ENCODE data around the gene C3orf33.
"Not testable (repeated sequence)": the region's sequence is repeated elsewhere in the genome, so short reads cannot be mapped to it uniquely, and the experiment has no call there.

Gene C3orf33, protein sequence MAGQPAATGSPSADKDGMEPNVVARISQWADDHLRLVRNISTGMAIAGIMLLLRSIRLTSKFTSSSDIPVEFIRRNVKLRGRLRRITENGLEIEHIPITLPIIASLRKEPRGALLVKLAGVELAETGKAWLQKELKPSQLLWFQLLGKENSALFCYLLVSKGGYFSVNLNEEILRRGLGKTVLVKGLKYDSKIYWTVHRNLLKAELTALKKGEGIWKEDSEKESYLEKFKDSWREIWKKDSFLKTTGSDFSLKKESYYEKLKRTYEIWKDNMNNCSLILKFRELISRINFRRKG

DNA sequence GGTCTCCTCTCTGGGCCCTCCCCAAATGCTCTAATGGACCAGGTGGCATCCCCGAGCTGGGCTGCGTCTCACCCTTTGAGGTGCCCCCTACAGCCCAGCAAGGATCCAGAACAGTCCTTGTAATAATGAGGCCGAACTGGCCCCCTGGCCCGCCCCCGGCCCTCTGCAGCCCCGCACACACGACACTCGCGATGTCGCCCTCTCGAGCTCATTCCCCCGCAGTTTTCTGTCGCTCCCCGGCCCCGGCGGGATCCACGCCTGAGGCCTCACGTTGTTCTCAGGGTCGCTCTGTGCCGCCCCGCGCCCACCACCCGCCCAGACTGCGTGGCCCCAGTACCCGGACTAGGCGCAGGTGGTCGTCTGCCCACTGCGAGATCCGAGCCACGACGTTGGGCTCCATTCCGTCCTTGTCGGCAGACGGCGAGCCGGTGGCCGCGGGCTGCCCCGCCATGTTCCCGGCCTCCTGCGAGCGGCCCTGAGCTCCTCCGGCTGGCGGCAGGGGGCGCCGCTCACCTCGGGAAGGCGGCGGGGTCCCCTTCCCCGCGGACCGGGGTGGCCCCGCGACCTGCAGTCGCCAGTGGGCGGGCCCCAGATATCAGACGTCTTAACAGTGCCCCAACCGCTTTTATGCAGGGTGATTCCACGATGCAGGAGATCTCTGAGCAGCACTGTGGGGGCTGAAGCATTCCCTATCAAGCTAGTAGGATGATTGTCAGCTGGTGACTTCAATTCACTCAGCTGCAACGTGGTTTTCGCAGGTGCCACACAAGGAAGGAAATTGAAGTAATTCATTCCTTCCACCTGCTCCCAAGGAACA is at the start of gene C3orf33:
TSS of gene C3orf33 (minus strand) at position 477 of the 817 bp plus-strand sequence. CDS start at position 451, 26 bp downstream.
- TF ChIP-seq, protein P1, sequence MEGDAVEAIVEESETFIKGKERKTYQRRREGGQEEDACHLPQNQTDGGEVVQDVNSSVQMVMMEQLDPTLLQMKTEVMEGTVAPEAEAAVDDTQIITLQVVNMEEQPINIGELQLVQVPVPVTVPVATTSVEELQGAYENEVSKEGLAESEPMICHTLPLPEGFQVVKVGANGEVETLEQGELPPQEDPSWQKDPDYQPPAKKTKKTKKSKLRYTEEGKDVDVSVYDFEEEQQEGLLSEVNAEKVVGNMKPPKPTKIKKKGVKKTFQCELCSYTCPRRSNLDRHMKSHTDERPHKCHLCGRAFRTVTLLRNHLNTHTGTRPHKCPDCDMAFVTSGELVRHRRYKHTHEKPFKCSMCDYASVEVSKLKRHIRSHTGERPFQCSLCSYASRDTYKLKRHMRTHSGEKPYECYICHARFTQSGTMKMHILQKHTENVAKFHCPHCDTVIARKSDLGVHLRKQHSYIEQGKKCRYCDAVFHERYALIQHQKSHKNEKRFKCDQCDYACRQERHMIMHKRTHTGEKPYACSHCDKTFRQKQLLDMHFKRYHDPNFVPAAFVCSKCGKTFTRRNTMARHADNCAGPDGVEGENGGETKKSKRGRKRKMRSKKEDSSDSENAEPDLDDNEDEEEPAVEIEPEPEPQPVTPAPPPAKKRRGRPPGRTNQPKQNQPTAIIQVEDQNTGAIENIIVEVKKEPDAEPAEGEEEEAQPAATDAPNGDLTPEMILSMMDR (IDR thresholded peaks at IDR 0.05; ENCODE audit: unreplicated experiment in 3 of 3), result peak; percentile 87 to 98 (median 92)
- Mint-ChIP-seq H3K27ac (peak within 1 kb of the TSS; percentile 50 to 90 (median 84)), H3K36me3 (ENCODE audit: low read depth) (peaks cover 31% of the 10 kb centered on the region), H3K4me3 (peak within 1 kb of the TSS; percentile 89 to 91 (median 90)), H3K27me3 (ENCODE audit: low read depth) (no peaks in the 10 kb centered on the region), H3K9me3 (no peaks in the 10 kb centered on the region), H3K4me1 (no peaks in the 10 kb centered on the region)

- Mint-ChIP-seq H3K27me3 (ENCODE audit: low read depth) (peaks cover 10% of the 10 kb centered on the region), H3K9me3 (peaks cover 7% of the 10 kb centered on the region), H3K4me1 (peaks cover 30% of the 10 kb centered on the region), H3K36me3 (ENCODE audit: low read depth) (peaks cover 4% of the 10 kb centered on the region), H3K27ac (peak within 1 kb of the TSS; percentile 96 to 98 (median 97)), H3K4me3 (peak within 1 kb of the TSS; percentile 97 to 100 (median 98))
- TF ChIP-seq, protein P1 (IDR thresholded peaks at IDR 0.05; ENCODE audit: unreplicated experiment in 3 of 3), result no peak
Measured at GRCh38 chr3:155854141-155854940, 48.3 kb upstream of the C3orf33 start, which contains the start of gene SLC33A1. Gene SLC33A1, minus strand, starts transcription at chr3:155854427. Its CDS starts 430 bp downstream, at chr3:155853997.

DNA sequence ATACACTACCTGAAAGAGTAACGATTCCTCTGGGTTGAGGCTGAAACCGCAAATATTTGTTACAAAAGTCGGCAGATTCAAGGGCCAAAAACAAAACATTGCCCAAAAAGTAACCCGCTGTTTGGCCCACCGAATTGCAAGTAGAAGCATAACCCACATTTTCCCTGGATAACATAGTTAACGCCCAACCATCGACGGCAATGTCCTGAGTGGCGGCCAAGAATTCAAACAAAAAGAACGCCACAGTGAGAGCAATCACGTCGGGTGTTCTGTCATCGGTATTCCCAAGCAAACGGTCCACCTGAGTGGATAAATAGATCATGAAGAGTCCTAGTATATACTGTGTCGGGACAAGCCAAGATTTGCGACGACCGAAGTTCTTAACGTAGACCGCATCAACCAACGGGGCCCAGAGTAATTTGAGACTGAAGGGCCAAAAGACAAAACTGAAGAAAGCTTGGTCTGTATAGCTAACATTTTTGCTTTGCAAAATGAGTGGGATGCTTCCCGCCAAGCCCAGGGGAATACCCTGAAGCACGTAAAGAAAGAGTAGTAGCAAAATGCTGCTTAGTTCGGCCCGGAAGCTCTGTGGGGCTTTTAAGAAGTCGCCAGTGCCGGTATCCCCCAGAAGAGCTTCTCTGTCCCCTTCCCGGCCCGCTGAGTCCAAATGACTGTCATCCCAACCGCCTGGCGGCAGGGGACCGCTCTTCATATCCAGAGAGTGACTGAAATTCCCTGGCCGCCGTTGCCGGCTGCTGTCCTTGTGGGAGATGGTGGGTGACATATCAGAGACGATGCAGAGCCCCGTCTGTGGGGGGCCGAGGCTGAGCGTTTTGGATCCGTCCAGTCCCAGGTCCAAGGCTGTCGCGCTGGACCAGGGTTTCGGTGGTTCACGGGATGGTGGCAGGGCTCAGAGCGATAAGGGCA is 47.4 kb upstream of the C3orf33 start:
- peaks cover 4% of the 10 kb centered on the region for H3K36me3 Mint-ChIP-seq (ENCODE audit: low read depth)
- H3K4me3 Mint-ChIP-seq, result peak overlapping the region; percentile 97 to 100 (median 98)
- H3K27me3 Mint-ChIP-seq (ENCODE audit: low read depth), result peaks cover 10% of the 10 kb centered on the region
- peaks cover 7% of the 10 kb centered on the region for H3K9me3 Mint-ChIP-seq
- peak overlapping the region; percentile 96 to 98 (median 97) for H3K27ac Mint-ChIP-seq
- TF ChIP-seq, protein P1 (IDR thresholded peaks at IDR 0.05; ENCODE audit: unreplicated experiment in 3 of 3), result no peak
- H3K4me1 Mint-ChIP-seq, result peaks cover 30% of the 10 kb centered on the region

- peaks cover 7% of the 10 kb centered on the region for H3K9me3 Mint-ChIP-seq
- peaks cover 36% of the 10 kb centered on the region for H3K4me1 Mint-ChIP-seq
- peak overlapping the region; percentile 97 to 100 (median 98) for H3K4me3 Mint-ChIP-seq
- H3K27me3 Mint-ChIP-seq (ENCODE audit: low read depth), result peaks cover 6% of the 10 kb centered on the region
- peaks cover 9% of the 10 kb centered on the region for H3K36me3 Mint-ChIP-seq (ENCODE audit: low read depth)
- TF ChIP-seq, protein P1 (IDR thresholded peaks at IDR 0.05; ENCODE audit: unreplicated experiment in 3 of 3), result no peak
- H3K27ac Mint-ChIP-seq, result peak overlapping the region; percentile 58 to 98 (median 96)
Measured at GRCh38 chr3:155852341-155852740, 46.3 kb upstream of the C3orf33 start.

DNA sequence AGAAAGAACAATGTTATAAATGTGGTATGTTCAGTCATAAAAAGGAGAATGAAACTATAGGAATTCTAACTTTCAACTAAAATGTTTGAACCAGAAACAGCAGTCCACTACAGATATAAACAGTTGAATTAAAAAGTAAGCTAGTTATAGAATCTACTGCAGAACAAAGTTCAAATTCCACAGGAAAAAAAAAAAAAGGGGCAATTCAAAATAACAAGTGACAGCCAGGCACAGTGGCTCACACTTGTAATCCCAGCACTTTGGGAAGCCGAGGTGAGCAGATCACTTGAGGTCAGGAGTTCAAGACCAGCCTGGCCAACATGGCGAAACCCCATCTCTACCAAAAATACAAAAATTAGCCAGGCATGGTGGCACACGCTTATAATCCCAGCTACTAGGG is 43.3 kb upstream of the C3orf33 start:
- H3K36me3 Mint-ChIP-seq (ENCODE audit: low read depth); H3K9me3 Mint-ChIP-seq; H3K27me3 Mint-ChIP-seq (ENCODE audit: low read depth); H3K27ac Mint-ChIP-seq: not testable (repeated sequence)
- H3K4me3 Mint-ChIP-seq, result peak overlapping the region; percentile 17 to 65 (median 35)
- peaks cover 36% of the 10 kb centered on the region for H3K4me1 Mint-ChIP-seq
